Spinal cord (tissue), 10 donors: ENCODE results near the gene MYO6. TPM values are rescaled to one million over a fixed set of nuclear protein-coding genes. Genes with fewer than 3 reads are reported as not detected.
"Not testable (repeated sequence)": the region's sequence is repeated elsewhere in the genome, so short reads cannot be mapped to it uniquely, and the experiment has no call there.

Source experiments
- DNase-seq, 6 donors: peaks; one replicate each; pipeline versions ENCODE4 v3.0.0 to v3.0.0-alpha.2; 2013 to 2015; ENCODE audit warnings: low spot score in 6 of 6, low read depth in 4 of 6
- H3K27ac ChIP-seq: one replicate; pipeline ENCODE4 v1.5.1; 2013; ENCODE audit warnings: low read depth, low read length, control low read depth
- H3K27me3 ChIP-seq: one replicate; pipeline ENCODE4 v1.6.1; 2013; ENCODE audit warnings: low read length; ENCODE audit not compliant: control insufficient read depth, insufficient read depth
- H3K36me3 ChIP-seq: one replicate; pipeline ENCODE4 v1.6.1; 2013; ENCODE audit warnings: low read length; ENCODE audit not compliant: control insufficient read depth, insufficient read depth
- H3K4me1 ChIP-seq: one replicate; pipeline ENCODE4 v1.6.1; 2013; ENCODE audit warnings: low read length; ENCODE audit not compliant: control insufficient read depth, insufficient read depth
- H3K4me3 ChIP-seq: one replicate; pipeline ENCODE4 v1.5.1; 2013; ENCODE audit warnings: low read depth, low read length, control low read depth
- H3K9me3 ChIP-seq: one replicate; pipeline ENCODE4 v1.6.1; 2013; ENCODE audit warnings: low read length; ENCODE audit not compliant: control insufficient read depth, insufficient read depth
- WGBS: methylation state at CpG from one replicate; pipeline ENCODE4 v1.1.5; 2013; ENCODE audit warnings: missing lambda C conversion rate; ENCODE audit not compliant: insufficient coverage; 5-methylcytosine and 5-hydroxymethylcytosine counted together
- long read RNA-seq, 4 donors: transcript quantifications; one replicate each; lab custom pipeline, GENCODE V29; 2026
- polyA plus RNA-seq, 2 donors: library from polyadenylated mRNA; unstranded; fragments of 120-200 nt; gene quantifications; one replicate each; pipeline ENCODE4 v1.2.1, GENCODE V29; 2013; ENCODE audit not compliant: insufficient read length in 2 of 2
- total RNA-seq, 2 donors: library from RNA; depleted of rRNA in 1 of 2; stranded (reverse); fragments of 120-200 nt in 1 of 2; fragments of >200 nt in 1 of 2; gene quantifications; one replicate each; pipeline versions ENCODE4 v1.2.3 to v1.2.4, GENCODE V29; 2013 to 2014
- donor health status: healthy.

MYO6 gene
- total RNA-seq (10 to 100 TPM; 25.5 to 28.7 TPM), polyA plus RNA-seq (10 to 100 TPM; 30.9 to 38.5 TPM)
- long read RNA-seq, donor 1, full-length matches to known transcripts = 1 of 10 reads
- long read RNA-seq, donor 1, partial matches to known transcripts = 9 of 10 reads
- long read RNA-seq, donor 1, other reads (novel, unspliced or antisense) = 0 of 10 reads
- long read RNA-seq, donor 2 = 0 reads
- long read RNA-seq, donor 3 = 0 reads
- long read RNA-seq, donor 4, partial matches to known transcripts = 8 of 8 reads
- long read RNA-seq, donor 4, other reads (novel, unspliced or antisense) = 0 of 8 reads

DNA sequence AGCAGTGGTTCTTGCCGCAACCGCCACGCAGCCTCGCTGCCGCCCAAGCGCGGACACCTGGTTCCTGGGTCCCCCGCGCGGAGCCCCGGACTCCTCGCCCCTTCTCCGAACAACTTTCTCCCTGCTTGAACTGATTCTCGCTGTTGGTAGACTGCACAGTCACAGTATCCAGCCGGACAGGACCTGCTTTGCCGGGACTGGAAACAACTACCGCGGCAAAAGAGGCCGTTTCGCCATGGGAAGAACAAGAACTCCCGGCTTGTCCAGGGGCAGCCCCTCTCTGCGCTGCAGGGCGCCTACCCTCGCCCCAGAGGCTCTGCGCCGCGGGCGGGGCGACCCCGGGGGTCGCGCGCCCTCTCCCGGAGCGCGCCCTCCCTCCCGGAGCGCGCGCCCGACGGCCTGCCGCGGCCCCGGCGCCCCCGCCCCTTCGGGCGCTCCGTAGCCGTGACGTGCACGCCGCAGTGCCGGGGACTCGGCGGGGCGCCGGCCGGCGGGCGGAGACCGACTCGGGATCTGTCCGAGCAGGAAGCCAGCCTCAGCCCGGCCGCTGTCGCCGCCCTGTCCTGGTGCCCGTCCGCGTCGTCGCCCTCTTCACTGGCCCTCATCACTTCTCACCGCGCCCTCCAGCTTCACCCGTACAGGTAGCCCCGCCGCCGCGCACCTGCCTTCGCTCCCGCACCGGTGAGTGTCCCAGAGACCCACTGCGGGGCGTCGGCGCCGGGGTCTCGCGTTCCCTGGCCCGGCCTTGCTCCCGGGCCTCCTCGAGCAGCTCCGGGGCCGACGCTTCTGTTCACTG lies at the start of gene MYO6:
MYO6 (plus strand) TSS at position 497 of the 796 bp plus-strand sequence. CDS start 68,309 bp downstream, outside the sequence.
- H3K9me3 ChIP-seq = no peaks in the 10 kb centered on the region
- under 1% methylated on average over 97 of the region's 97 CpGs for whole genome bisulfite sequencing
- peak within 1 kb of the TSS; percentile 91 for H3K4me3 ChIP-seq
- peaks cover 8% of the 10 kb centered on the region for H3K4me1 ChIP-seq
- peak; percentile 44 to 91 (median 62) for DNase-seq
- H3K27ac ChIP-seq = peak within 1 kb of the TSS; percentile 90
- H3K27me3 ChIP-seq = no peaks in the 10 kb centered on the region
- H3K36me3 ChIP-seq = no peaks in the 10 kb centered on the region

GRCh38 chr6:75708334-75708733 lies 40.7 kb upstream of the MYO6 start:
- 100% methylated on average over 2 of the region's 4 CpGs for WGBS
- not testable (repeated sequence) for DNase-seq, H3K4me1 ChIP-seq, H3K27ac ChIP-seq, H3K9me3 ChIP-seq, H3K27me3 ChIP-seq, H3K4me3 ChIP-seq
- peaks cover 18% of the 10 kb centered on the region for H3K36me3 ChIP-seq

DNA sequence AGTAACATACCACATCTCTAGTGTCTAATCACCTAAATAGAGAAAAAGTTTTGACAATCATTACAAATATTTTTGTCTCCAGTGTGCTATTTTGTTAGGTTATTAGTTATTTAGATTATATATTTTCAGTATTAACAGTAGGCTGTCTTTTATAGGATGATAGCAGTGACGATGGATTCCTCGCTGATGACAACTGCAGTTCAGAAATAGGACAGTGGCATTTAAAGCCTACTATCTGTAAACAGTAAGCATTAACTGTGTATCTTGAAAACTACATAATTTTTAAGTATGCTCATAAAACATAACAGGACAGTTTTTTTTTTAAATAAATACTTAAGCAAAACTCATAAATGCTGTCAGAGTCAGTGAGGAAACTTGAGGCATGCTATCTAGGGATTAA lies 37.9 kb upstream of the MYO6 start:
- H3K9me3 ChIP-seq = no peaks in the 10 kb centered on the region
- no peaks in the 10 kb centered on the region for H3K4me1 ChIP-seq
- no peaks in the 10 kb centered on the region for H3K27me3 ChIP-seq
- no CpG with 5 or more reads among the region's 2 CpGs for WGBS
- peaks cover 15% of the 10 kb centered on the region for H3K36me3 ChIP-seq
- H3K27ac ChIP-seq = no peak overlapping the region
- H3K4me3 ChIP-seq = no peak overlapping the region
- DNase-seq = no peak

GRCh38 chr6:75719133-75719532 lies 29.9 kb upstream of the MYO6 start:
- no peaks in the 10 kb centered on the region for H3K36me3 ChIP-seq
- peak in 1 of 6 donors; percentile 12 for DNase-seq
- H3K27ac ChIP-seq = no peak overlapping the region
- H3K9me3 ChIP-seq = no peaks in the 10 kb centered on the region
- H3K27me3 ChIP-seq = no peaks in the 10 kb centered on the region
- 85% methylated on average over 2 of the region's 3 CpGs for WGBS
- H3K4me1 ChIP-seq = no peaks in the 10 kb centered on the region
- H3K4me3 ChIP-seq = no peak overlapping the region

- H3K27ac ChIP-seq = no peak overlapping the region
Observed at GRCh38 chr6:75723382-75723781, 25.7 kb upstream of the MYO6 start.

DNA sequence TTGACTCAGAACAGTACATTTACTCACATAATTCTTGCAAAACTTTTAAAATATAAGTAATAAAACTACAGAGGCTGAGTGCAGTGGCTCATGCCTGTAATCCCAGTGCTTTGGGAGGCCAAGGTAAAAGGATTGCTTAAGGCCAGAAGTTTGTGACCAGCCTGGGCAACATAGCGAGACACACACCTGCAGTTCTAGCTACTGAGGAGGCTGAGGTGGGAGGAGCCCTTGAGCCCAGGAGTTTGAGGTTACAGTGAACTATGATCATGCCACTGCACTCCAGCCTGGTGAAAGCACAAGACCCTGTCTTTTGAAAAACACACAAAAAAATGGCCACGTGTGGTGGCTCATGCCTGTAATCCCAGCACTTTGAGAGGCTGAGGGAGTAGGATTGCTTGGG lies 21.8 kb upstream of the MYO6 start:
- Histone ChIP-seq H3K4me3 (no peak overlapping the region), H3K4me1 (no peaks in the 10 kb centered on the region), H3K27ac (no peak overlapping the region), H3K27me3 (no peaks in the 10 kb centered on the region), H3K36me3 (no peaks in the 10 kb centered on the region), H3K9me3 (no peaks in the 10 kb centered on the region)
- no peak for DNase-seq
- WGBS = 100% methylated on average over 1 of the region's 2 CpGs

More at GRCh38 chr6:75723382-75723781, 25.7 kb upstream of the MYO6 start:
- Histone ChIP-seq H3K4me3 (no peak overlapping the region), H3K4me1 (no peaks in the 10 kb centered on the region), H3K27me3 (no peaks in the 10 kb centered on the region), H3K9me3 (no peaks in the 10 kb centered on the region), H3K36me3 (no peaks in the 10 kb centered on the region)
- WGBS = no CpG with 5 or more reads among the region's 2 CpGs
- DNase-seq = no peak

GRCh38 chr6:75731029-75731428 lies 18.0 kb upstream of the MYO6 start:
- not testable (repeated sequence) for H3K36me3 ChIP-seq, DNase-seq, H3K9me3 ChIP-seq, H3K4me1 ChIP-seq, H3K27me3 ChIP-seq, H3K4me3 ChIP-seq, H3K27ac ChIP-seq
- 100% methylated on average over 1 of the region's 8 CpGs for WGBS

GRCh38 chr6:75735491-75736186 lies 13.4 kb upstream of the MYO6 start:
- no peak overlapping the region for H3K4me3 ChIP-seq
- no CpG with 5 or more reads among the region's 1 CpG for WGBS
- H3K36me3 ChIP-seq = no peaks in the 10 kb centered on the region
- no peaks in the 10 kb centered on the region for H3K27me3 ChIP-seq
- no peaks in the 10 kb centered on the region for H3K4me1 ChIP-seq
- no peak for DNase-seq
- H3K27ac ChIP-seq = no peak overlapping the region
- peaks cover 1% of the 10 kb centered on the region for H3K9me3 ChIP-seq

DNA sequence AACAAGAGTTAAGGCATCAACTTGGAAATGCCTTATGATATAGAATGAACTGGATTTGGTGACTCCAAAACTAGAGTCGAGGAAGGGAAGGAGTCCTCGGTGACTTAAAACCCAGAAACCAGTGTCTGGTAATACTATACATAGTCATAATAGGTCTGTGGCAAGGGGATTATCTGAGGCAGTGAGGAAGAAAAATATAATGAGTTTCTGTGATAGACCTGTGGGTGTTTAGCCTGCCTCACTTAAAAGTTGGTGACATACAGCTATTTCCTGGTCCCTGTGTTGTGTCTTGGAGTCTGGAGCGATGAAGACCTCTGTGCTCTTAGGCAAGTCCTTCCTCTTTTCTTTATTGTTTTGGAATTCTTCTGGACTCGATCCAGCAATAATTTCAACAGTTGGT lies 5.1 kb upstream of the MYO6 start:
- no peak overlapping the region for H3K27ac ChIP-seq
- DNase-seq = no peak
- H3K4me1 ChIP-seq = peaks cover 4% of the 10 kb centered on the region
- no peaks in the 10 kb centered on the region for H3K9me3 ChIP-seq
- H3K36me3 ChIP-seq = no peaks in the 10 kb centered on the region
- no peak overlapping the region for H3K4me3 ChIP-seq
- no peaks in the 10 kb centered on the region for H3K27me3 ChIP-seq
- WGBS = 90% methylated on average over 2 of the region's 4 CpGs
